Vagina (tissue), 2 donors: ENCODE measurements around the gene C10orf105. TPM values are rescaled to one million over a fixed set of nuclear protein-coding genes. Genes with fewer than 3 reads are reported as not detected.

Experiments
- DNase-seq, 2 donors: peaks; one replicate each; pipeline ENCODE4 v3.0.0-alpha.2; 2017; ENCODE audit errors: extremely low spot score in 2 of 2
- H3K27ac ChIP-seq: fragments of 200-600 bp; sonication (generic); one replicate; pipeline ENCODE4 v1.5.1; 2019
- H3K27me3 ChIP-seq: fragments of 200-600 bp; sonication (generic); one replicate; pipeline ENCODE4 v1.5.1; 2019
- H3K36me3 ChIP-seq, 2 donors: fragments of 200-600 bp; sonication (generic); one replicate each; pipeline ENCODE4 v1.5.1; 2017 to 2019
- H3K4me1 ChIP-seq: fragments of 200-600 bp; sonication (generic); one replicate; pipeline ENCODE4 v1.5.1; 2019
- H3K4me3 ChIP-seq, 2 donors: fragments of 200-600 bp; sonication (generic); 1 replicate in 1 of 2; 2 replicates in 1 of 2; pipeline ENCODE4 v1.5.1; 2016 to 2019
- H3K9me3 ChIP-seq: fragments of 200-600 bp; sonication (generic); one replicate; pipeline ENCODE4 v1.5.1; 2019
- POLR2A ChIP-seq, 2 donors: fragments of 450-650 bp; IDR thresholded peaks; one replicate each; pipeline ENCODE4 v1.6.1; 2017; ENCODE audit warnings: antibody characterized with exemption in 2 of 2, mild to moderate bottlenecking in 2 of 2, moderate library complexity in 2 of 2
- POLR2AphosphoS5 ChIP-seq, 2 donors: sonication (generic); formaldehyde crosslinking; IDR thresholded peaks; one replicate each; pipeline ENCODE4 v1.9.0; 2017; ENCODE audit warnings: antibody characterized with exemption in 2 of 2, mild to moderate bottlenecking in 2 of 2, low read depth in 1 of 2; ENCODE audit not compliant: insufficient read depth in 1 of 2
- intact Hi-C: fragments of 100-400 bp; cut with DNase I; formaldehyde crosslinking; loops from one replicate; pipeline ENCODE4 v1.15.1; 2023
- total RNA-seq: library from RNA; depleted of rRNA; stranded (reverse); fragments of >200 nt; gene quantifications from one replicate; pipeline ENCODE4 v1.2.3, GENCODE V29; 2016
- TF ChIP-seq, protein P1 (sequence below), 3 experiments: fragments of 450-650 bp in 2 of 3; fragments of 200-600 bp in 1 of 3; sonication (generic) in 1 of 3; IDR thresholded peaks; one replicate each; pipeline ENCODE4 v1.5.1; 2017 to 2019; ENCODE audit warnings: antibody characterized with exemption in 3 of 3, mild to moderate bottlenecking in 2 of 3, moderate library complexity in 2 of 3

C10orf105 gene
- total RNA-seq, 1 donor from 2014 or later: 0.49 TPM

DNA sequence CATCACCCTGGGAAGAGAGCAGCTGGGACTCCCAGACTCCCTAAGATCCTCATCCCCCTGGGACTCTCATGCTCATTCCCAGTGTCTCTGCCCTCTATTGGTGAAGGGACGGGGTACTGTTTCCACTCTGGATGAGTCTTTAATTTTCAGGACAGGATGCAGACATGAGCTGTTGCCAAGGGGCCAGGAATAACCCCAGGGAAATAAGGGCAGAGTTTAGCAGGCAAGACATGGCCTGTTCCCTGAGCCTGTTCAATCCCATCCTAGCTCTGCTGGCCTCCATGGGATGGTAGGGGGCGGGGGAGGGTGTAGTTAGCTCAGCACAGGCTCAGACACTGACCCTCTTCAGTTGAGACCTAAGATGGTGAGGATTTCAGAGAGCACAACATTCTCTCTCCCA, 14.0 kb downstream of the C10orf105 start:
- Histone ChIP-seq H3K4me1 (peaks cover 7% of the 10 kb centered on the region), H3K27me3 (no peaks in the 10 kb centered on the region), H3K27ac (no peak overlapping the region), H3K36me3 (no peaks in the 10 kb centered on the region), H3K9me3 (no peaks in the 10 kb centered on the region), H3K4me3 (no peak overlapping the region)
- DNase-seq: no peak
- TF ChIP-seq, protein P1, sequence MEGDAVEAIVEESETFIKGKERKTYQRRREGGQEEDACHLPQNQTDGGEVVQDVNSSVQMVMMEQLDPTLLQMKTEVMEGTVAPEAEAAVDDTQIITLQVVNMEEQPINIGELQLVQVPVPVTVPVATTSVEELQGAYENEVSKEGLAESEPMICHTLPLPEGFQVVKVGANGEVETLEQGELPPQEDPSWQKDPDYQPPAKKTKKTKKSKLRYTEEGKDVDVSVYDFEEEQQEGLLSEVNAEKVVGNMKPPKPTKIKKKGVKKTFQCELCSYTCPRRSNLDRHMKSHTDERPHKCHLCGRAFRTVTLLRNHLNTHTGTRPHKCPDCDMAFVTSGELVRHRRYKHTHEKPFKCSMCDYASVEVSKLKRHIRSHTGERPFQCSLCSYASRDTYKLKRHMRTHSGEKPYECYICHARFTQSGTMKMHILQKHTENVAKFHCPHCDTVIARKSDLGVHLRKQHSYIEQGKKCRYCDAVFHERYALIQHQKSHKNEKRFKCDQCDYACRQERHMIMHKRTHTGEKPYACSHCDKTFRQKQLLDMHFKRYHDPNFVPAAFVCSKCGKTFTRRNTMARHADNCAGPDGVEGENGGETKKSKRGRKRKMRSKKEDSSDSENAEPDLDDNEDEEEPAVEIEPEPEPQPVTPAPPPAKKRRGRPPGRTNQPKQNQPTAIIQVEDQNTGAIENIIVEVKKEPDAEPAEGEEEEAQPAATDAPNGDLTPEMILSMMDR (IDR thresholded peaks at IDR 0.05): no peak
- intact Hi-C loops: no loop called here

DNA sequence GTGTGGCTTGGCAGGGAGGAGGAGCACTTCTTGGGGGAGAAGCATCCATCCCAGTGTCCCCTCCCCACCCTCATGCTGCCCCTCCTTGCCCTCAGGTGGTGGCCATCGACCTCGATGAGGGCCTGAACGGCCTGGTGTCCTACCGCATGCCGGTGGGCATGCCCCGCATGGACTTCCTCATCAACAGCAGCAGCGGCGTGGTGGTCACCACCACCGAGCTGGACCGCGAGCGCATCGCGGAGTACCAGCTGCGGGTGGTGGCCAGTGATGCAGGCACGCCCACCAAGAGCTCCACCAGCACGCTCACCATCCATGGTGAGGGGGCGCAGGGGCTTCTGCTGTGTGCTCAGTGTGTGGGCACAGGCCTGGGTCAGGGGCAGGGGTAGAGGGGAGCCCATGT, 14.8 kb downstream of the C10orf105 start:
- Histone ChIP-seq H3K4me3 (no peak overlapping the region), H3K27ac (no peak overlapping the region), H3K4me1 (peaks cover 7% of the 10 kb centered on the region), H3K9me3 (no peaks in the 10 kb centered on the region), H3K27me3 (no peaks in the 10 kb centered on the region), H3K36me3 (no peaks in the 10 kb centered on the region)
- TF ChIP-seq POLR2AphosphoS5 (IDR thresholded peaks at IDR 0.05; ENCODE audit: insufficient read depth in 1 of 2, low read depth in 1 of 2) (no peak), POLR2A (IDR thresholded peaks at IDR 0.05) (no peak)
- TF ChIP-seq, protein P1 (IDR thresholded peaks at IDR 0.05): no peak
- intact Hi-C loops: no loop called here
- DNase-seq: no peak

DNA sequence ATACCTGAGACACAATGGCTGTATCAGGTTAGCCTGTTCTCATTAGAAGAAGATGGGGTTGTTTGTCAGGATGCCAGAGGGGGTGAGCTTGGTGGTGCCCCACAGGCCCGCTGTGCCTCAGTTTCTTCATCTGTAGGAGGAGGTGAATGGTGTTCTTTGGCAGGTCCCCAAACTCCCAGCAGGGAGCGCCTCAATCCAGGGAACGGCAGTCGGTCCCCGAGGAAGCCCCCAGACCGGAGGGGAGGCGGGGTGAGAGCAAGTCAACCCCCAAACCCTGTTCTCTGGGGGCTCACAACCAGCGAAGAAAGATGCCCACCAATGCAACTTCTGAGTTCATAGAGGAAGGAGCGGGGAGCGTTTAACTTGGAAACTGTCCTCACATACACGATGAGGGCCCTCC, 16.0 kb downstream of the C10orf105 start:
- Histone ChIP-seq H3K36me3 (no peaks in the 10 kb centered on the region), H3K27me3 (no peaks in the 10 kb centered on the region), H3K27ac (no peak overlapping the region), H3K4me1 (peaks cover 7% of the 10 kb centered on the region), H3K4me3 (no peak overlapping the region), H3K9me3 (no peaks in the 10 kb centered on the region)
- no peak for DNase-seq
- intact Hi-C loops: no loop called here
- no peak for TF ChIP-seq POLR2AphosphoS5 (IDR thresholded peaks at IDR 0.05; ENCODE audit: insufficient read depth in 1 of 2, low read depth in 1 of 2)
- TF ChIP-seq, protein P1 (IDR thresholded peaks at IDR 0.05): no peak

DNA sequence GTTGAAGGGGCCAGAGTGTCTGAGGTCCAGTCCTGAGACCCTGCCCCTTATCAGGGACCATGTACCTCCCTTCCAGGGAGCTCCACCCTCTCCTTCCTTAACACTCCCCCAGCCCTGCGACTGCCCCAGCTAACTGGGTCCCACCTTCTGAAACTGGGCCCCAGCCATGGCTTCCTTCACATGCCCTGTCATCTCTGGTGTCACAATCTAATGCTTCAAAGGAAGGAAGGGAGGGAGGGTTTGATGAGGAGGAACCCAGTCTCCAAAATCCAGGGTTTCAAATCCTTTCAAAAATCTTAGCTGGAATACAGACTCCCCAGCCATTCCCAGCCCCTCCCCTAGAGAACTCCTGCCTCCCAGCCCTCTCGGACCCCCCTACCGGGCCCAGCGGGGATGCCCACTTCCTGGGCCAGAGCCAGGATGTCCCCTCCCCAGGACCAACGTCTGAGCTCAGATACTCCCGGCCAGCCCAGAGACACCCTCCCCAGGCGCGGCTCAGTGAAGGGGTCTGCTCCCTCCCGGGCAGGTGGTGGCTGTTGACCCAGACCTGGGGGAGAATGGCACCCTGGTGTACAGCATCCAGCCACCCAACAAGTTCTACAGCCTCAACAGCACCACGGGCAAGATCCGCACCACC, 18.0 kb downstream of the C10orf105 start:
- no peaks in the 10 kb centered on the region for H3K4me1 ChIP-seq
- intact Hi-C loops: no loop called here
- H3K4me3 ChIP-seq: no peak overlapping the region
- H3K9me3 ChIP-seq: no peaks in the 10 kb centered on the region
- DNase-seq: no peak
- H3K27me3 ChIP-seq: no peaks in the 10 kb centered on the region
- TF ChIP-seq, protein P1 (IDR thresholded peaks at IDR 0.05): no peak
- TF ChIP-seq POLR2A (IDR thresholded peaks at IDR 0.05) (no peak), POLR2AphosphoS5 (IDR thresholded peaks at IDR 0.05; ENCODE audit: insufficient read depth in 1 of 2, low read depth in 1 of 2) (no peak)
- no peak overlapping the region for H3K27ac ChIP-seq
- H3K36me3 ChIP-seq: no peaks in the 10 kb centered on the region

DNA sequence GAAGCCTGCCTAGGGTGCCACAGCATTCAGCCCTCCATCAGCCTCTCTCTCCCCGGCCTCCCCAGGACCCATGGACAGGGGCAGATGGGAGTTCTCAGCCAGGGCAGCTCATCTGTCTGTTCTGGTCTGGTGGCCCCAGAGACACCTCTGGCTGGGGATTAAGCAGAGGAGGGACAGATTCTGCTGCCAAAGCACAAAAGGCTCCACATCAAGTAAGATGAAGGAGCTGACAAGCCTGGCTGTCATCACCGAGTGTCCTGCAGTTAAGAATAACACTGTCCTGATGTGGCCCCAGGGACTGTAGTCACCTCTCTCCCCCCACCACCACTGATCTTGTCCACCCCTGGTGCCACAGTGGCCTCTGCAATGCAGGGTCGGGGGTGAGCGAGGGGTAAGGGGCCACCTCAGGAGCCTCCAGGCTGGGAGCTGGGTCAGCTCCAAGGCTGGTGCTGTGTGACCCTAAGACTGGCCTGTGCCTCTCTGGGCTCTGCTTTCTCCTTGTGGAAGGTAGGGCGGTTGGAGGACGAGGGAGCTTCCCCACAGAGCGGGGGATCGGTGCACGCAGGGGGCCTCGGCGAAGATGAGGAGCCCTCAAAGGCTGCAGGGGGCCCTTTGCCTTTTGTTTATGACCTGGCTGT, 18.7 kb downstream of the C10orf105 start:
- H3K9me3 ChIP-seq: no peaks in the 10 kb centered on the region
- no peak for DNase-seq
- TF ChIP-seq POLR2A (IDR thresholded peaks at IDR 0.05) (no peak), POLR2AphosphoS5 (IDR thresholded peaks at IDR 0.05; ENCODE audit: insufficient read depth in 1 of 2, low read depth in 1 of 2) (no peak)
- TF ChIP-seq, protein P1 (IDR thresholded peaks at IDR 0.05): no peak

More for the DNA sequence above, 18.7 kb downstream of the C10orf105 start:
- Histone ChIP-seq H3K4me3 (no peak overlapping the region), H3K27me3 (no peaks in the 10 kb centered on the region), H3K27ac (no peak overlapping the region), H3K36me3 (no peaks in the 10 kb centered on the region), H3K4me1 (no peaks in the 10 kb centered on the region)
- intact Hi-C loops: no loop called here
